WTC11 (cell line): ENCODE measurements around the gene FANCM. TPM values are rescaled to one million over a fixed set of nuclear protein-coding genes. Genes with fewer than 3 reads are reported as not detected.

Experiments used
- ATAC-seq: fragments of 200-7000 bp; cut with Tn5 transposase; 2 replicates; pipeline ENCODE4 v1.10.0; 2021; ENCODE audit warnings: mild to moderate bottlenecking, moderate library complexity
- CTCF ChIA-PET: fragments of 300-600 bp; sonication (Branson Sonifier 250); formaldehyde crosslinking; loops from one replicate; lab custom pipeline; 2021; ENCODE audit warnings: antibody characterized with exemption; lab: Charles Lee
- POLR2A ChIA-PET: fragments of 350-600 bp; sonication (Branson Sonifier 250); formaldehyde crosslinking; loops from one replicate; lab custom pipeline; 2021; ENCODE audit warnings: antibody characterized with exemption; lab: Charles Lee
- DNase-seq: peaks from one replicate; pipeline ENCODE4 v3.0.0; 2021; ENCODE audit warnings: low spot score
- H3K27ac Mint-ChIP-seq: 2 replicates; pipeline ENCODE4 v1.8.0; 2021; ENCODE audit warnings: mixed read lengths
- H3K27me3 Mint-ChIP-seq: 2 replicates; pipeline ENCODE4 v1.8.0; 2021; ENCODE audit warnings: low read depth, mild to moderate bottlenecking, moderate library complexity, mixed read lengths
- H3K36me3 Mint-ChIP-seq: 2 replicates; pipeline ENCODE4 v1.8.0; 2021; ENCODE audit warnings: mixed read lengths
- H3K4me1 Mint-ChIP-seq: 2 replicates; pipeline ENCODE4 v1.8.0; 2022; ENCODE audit warnings: mixed read lengths
- H3K4me3 Mint-ChIP-seq: 2 replicates; pipeline ENCODE4 v1.8.0; 2021; ENCODE audit warnings: mild to moderate bottlenecking, moderate library complexity, mixed read lengths
- H3K9me3 Mint-ChIP-seq: 2 replicates; pipeline ENCODE4 v1.8.0; 2021; ENCODE audit warnings: mixed read lengths
- ATF3 ChIP-seq: sonication (generic); formaldehyde crosslinking; conservative IDR thresholded peaks from 2 replicates; pipeline ENCODE4 v1.8.1; 2022; ENCODE audit warnings: mild to moderate bottlenecking, missing genetic modification reagents
- E2F4 ChIP-seq: sonication (generic); formaldehyde crosslinking; IDR thresholded peaks from 2 replicates; pipeline ENCODE4 v1.8.1; 2022; ENCODE audit warnings: low read depth, mild to moderate bottlenecking, moderate library complexity, missing genetic modification reagents, borderline replicate concordance
- E2F5 ChIP-seq: sonication (generic); formaldehyde crosslinking; IDR thresholded peaks from 2 replicates; pipeline ENCODE4 v1.8.1; 2022; ENCODE audit warnings: mild to moderate bottlenecking, moderate library complexity, missing genetic modification reagents
- FOXK1 ChIP-seq: sonication (generic); formaldehyde crosslinking; IDR thresholded peaks from 2 replicates; pipeline ENCODE4 v1.8.0; 2022; ENCODE audit warnings: mild to moderate bottlenecking, moderate library complexity, missing genetic modification reagents
- NR2C2 ChIP-seq: sonication (generic); formaldehyde crosslinking; IDR thresholded peaks from 2 replicates; pipeline ENCODE4 v1.8.0; 2022; ENCODE audit warnings: mild to moderate bottlenecking, missing genetic modification reagents
- NR3C1 ChIP-seq: sonication (generic); formaldehyde crosslinking; conservative IDR thresholded peaks from 2 replicates; pipeline ENCODE4 v1.8.1; 2023; ENCODE audit warnings: low read depth, mild to moderate bottlenecking, missing genetic modification reagents
- PRDM15 ChIP-seq: sonication (generic); formaldehyde crosslinking; IDR thresholded peaks from 2 replicates; pipeline ENCODE4 v1.8.0; 2022; ENCODE audit warnings: missing genetic modification reagents
- TEAD4 ChIP-seq: sonication (generic); formaldehyde crosslinking; IDR thresholded peaks from 2 replicates; pipeline ENCODE4 v1.8.0; 2022; ENCODE audit warnings: mild to moderate bottlenecking, missing genetic modification reagents
- ZBTB43 ChIP-seq: sonication (generic); formaldehyde crosslinking; IDR thresholded peaks from 2 replicates; pipeline ENCODE4 v1.8.1; 2023; ENCODE audit warnings: mild to moderate bottlenecking, missing genetic modification reagents
- ZNF263 ChIP-seq: sonication (generic); formaldehyde crosslinking; IDR thresholded peaks from 2 replicates; pipeline ENCODE4 v1.8.1; 2022; ENCODE audit warnings: low read depth, mild to moderate bottlenecking, moderate library complexity, missing genetic modification reagents
- ZNF512 ChIP-seq: sonication (generic); formaldehyde crosslinking; IDR thresholded peaks from 2 replicates; pipeline ENCODE4 v1.8.1; 2022; ENCODE audit warnings: missing genetic modification reagents, borderline replicate concordance
- total RNA-seq: library from RNA; stranded (reverse); gene quantifications from 3 replicates; pipeline ENCODE4 v1.2.3, GENCODE V29; 2021

FANCM gene
- total RNA-seq, 1 experiment from 2014 or later, result 12.9 TPM

GRCh38 chr14:45120096-45120495, 15.6 kb upstream of the FANCM start (continued):
- TF ChIP-seq ZBTB43 (CRISPR knock-in tag) (no peak), FOXK1 (CRISPR knock-in tag) (no peak), PRDM15 (no peak)
- TF ChIP-seq, all 79 proteins: peak for 0

- Mint-ChIP-seq H3K4me1 (no peaks in the 10 kb centered on the region), H3K27me3 (no peaks in the 10 kb centered on the region), H3K9me3 (no peaks in the 10 kb centered on the region), H3K36me3 (peaks cover 65% of the 10 kb centered on the region), H3K27ac (no peak overlapping the region), H3K4me3 (no peak overlapping the region)
- no peak for ATAC-seq
- ChIA-PET POLR2A (interaction anchor here (0.6 kb wide), 1 partner anchor 61 kb away, joined by 8 read pairs; no protein-coding TSS in a partner anchor), CTCF (interaction anchor here (1.2 kb wide), 1 partner anchor 210 kb away, joined by 3 read pairs; no protein-coding TSS in a partner anchor)
- DNase-seq, result no peak
- TF ChIP-seq ZNF512 (CRISPR knock-in tag), result no peak
Measured at GRCh38 chr14:45123271-45123670, 12.5 kb upstream of the FANCM start.

- Mint-ChIP-seq H3K27ac (no peak overlapping the region), H3K36me3 (peaks cover 48% of the 10 kb centered on the region), H3K4me1 (no peaks in the 10 kb centered on the region), H3K27me3 (no peaks in the 10 kb centered on the region), H3K9me3 (no peaks in the 10 kb centered on the region), H3K4me3 (no peak overlapping the region)
- ChIA-PET POLR2A (no interaction called here), CTCF (no interaction called here)
- DNase-seq (no peak), ATAC-seq (no peak)
- TF ChIP-seq E2F4, result no peak
- no peak for TF ChIP-seq NR2C2
- no peak for TF ChIP-seq NR3C1 (CRISPR knock-in tag)
- TF ChIP-seq TEAD4 (CRISPR knock-in tag), result no peak
Measured at GRCh38 chr14:45125754-45126153, 10.0 kb upstream of the FANCM start.

- no peak for TF ChIP-seq ZNF263 (CRISPR knock-in tag)
- TF ChIP-seq E2F5 (CRISPR knock-in tag), result no peak
- no peak for TF ChIP-seq ATF3
- Mint-ChIP-seq H3K4me3 (no peak overlapping the region), H3K9me3 (no peaks in the 10 kb centered on the region), H3K27ac (no peak overlapping the region), H3K4me1 (peaks cover 6% of the 10 kb centered on the region), H3K27me3 (no peaks in the 10 kb centered on the region), H3K36me3 (peaks cover 24% of the 10 kb centered on the region)
- POLR2A ChIA-PET, result no interaction called here
- CTCF ChIA-PET, result interaction anchor here (1.6 kb wide), 1 partner anchor 215 kb away, joined by 4 read pairs; no protein-coding TSS in a partner anchor
- DNase-seq (no peak), ATAC-seq (no peak)
Measured at GRCh38 chr14:45128963-45129629, 6.6 kb upstream of the FANCM start.
